HG03575 (cell line): Measurements from ENCODE around the gene HM13.
A peak's percentile ranks its signal among the peaks of the same experiment; 100 is the strongest.
"Not testable (repeated sequence)": the region's sequence is repeated elsewhere in the genome, so short reads cannot be mapped to it uniquely, and the experiment has no call there.

Experiments
- ATAC-seq: cut with Tn5 transposase; IDR thresholded peaks from one replicate; pipeline ENCODE4 v1.9.1; 2021; ENCODE audit not compliant: unreplicated experiment, insufficient number of reproducible peaks, low FRiP score; ENCODE audit errors: extremely low read depth

HM13 gene

GRCh38 chr20:31497838-31498540 is 16.3 kb upstream of the HM13 start:
- ATAC-seq: no peak

DNA sequence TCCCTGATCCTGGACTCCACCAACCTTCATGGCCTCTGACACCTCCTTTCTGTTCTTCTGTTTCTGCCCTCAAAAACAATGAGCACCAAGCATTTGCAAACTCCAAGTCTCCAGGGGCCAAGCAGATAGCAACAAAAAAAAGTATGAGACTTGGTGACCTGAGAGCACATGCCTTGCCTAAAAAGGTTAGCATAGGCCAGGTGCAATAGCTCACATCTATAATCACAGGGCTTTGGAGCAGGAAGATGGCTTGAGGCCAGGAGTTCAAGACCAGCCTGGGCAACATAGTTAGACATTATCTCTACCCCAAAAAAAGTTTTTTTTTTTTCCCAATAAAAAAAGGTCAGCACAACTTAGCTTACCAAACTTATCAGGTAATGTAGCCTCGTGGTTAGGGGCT is 13.7 kb upstream of the HM13 start:
- ATAC-seq: no peak

DNA sequence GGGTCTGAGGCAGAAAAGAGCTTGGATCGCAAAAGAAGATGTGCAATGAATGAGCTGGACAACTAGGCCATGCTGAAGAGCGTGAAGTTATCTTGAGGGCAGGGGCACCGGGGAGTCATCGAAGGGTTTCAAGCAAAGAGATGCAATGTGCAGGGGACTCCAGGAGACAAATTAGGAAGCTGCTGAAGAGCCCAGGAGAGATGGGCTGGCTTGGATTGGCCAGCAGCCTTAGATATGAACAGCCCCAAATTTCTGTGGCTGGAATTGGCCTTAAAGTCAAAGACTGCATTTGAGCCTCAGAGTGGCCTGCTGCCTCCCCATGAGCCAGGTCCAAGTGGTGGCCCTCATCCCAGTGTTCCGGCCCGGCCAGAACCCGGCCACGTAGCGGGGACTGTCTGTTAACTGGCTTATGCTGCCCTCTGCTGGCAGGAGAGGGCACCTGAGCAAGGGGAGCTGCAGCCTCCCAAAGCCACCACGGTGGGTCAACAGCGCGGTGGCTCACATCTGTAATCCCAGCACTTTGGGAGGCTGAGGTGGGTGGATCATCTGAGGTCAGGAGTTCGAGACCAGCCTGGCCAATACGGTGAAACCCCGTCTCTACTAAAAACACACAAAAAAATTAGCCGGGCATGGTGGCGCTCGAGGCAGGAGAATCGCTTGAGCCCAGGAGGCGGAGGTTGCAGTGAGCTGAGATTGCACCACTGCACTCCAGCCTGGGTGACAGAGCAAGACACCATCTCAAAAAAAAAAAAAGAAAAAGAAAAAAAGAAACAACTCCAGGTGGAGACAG is 11.2 kb upstream of the HM13 start:
- ATAC-seq: peak; percentile 83

DNA sequence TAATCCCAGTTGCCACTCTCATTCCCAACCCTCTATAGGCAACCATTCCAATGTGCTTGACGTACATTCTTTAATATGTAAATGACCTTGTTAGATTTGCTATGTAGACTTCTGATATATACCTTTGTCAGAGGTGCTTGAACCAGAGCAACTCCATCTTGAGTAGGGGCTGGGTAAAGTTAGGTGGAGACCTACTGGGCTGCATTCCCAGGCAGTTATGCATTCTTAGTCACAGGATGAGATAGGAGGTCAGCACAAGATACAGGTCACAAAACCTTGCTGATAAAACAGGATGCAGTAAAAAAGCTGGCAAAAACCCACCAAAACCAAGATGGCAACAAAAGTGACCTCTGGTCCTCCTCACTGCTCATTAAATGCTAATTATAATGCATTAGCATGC is 8.3 kb upstream of the HM13 start:
- ATAC-seq: no peak

- no peak for ATAC-seq
Measured at GRCh38 chr20:31508517-31509244, 5.6 kb upstream of the HM13 start.

DNA sequence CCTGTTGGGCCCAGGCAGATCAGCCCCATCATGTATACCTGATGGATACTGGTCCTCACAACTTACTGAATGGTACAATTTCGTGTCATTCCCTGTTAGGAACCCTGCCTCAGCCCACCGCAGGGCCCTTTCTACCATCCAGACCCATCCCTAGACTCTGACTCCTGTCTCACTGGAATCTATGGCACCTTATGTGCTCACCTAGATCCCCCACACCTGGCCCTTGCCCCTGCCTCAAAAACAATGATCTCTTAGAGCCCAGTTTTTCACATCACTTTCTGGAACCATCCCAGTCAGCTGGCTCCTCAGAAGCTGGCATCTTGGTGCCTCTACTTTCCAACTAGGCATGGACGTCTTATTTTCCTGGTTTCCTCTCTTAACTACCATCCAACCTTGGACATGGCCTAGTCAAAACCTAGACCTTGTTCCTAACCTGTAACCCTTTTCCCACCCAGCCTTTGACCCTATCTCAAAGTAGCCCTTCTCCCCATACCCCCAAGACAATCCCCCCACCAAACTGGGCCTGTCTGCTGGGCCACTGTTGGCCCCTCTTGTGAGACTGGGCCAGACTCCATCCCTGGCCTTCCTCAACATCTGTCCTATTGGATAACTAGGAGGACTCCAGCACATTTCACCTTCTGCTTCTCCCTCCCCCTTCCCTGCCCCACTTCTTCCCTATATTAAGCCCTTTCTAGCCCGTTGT is 981 bp downstream of the HM13 start:
- no peak for ATAC-seq

DNA sequence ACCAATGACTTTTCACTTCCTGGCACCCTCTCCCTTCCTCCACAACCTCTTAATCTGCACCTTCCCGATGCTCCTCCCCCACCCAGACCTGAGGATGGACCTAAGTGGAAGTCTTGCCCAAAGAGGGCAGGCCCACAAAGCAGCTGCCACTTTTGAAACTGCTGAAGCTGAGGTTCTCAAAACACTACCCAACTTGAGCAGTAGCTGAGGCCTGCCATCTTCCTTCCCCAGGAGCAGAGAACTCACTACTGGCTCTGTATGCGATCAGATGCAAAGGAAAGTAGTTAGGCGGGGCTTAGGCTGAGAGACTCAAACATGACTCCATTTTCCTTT is 1.5 kb downstream of the HM13 start:
- ATAC-seq: no peak

- ATAC-seq: no peak
Measured at GRCh38 chr20:31516166-31516565, 1.9 kb downstream of the HM13 start.

- ATAC-seq: no peak
Measured at GRCh38 chr20:31516651-31517050, 2.4 kb downstream of the HM13 start.

DNA sequence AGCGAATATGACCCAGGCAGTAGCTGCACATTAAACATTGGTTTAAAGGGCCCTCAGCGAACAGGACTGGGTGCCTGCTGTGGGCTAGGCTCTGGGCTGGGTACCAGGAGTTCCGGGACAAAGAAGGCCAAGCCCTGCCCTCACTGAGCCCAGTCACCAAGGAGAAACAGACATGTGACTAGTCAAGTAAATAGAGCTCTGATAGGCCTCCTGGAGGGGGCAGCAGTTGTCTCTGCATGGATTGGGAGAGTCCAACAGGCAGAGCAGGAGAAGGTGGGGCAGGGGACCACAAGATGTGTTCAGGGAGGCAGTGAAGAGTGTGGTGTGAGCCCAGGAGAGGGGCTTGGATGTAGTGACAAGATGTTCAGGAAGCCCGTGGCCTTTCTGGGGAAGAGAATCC is 3.1 kb downstream of the HM13 start:
- no peak for ATAC-seq

DNA sequence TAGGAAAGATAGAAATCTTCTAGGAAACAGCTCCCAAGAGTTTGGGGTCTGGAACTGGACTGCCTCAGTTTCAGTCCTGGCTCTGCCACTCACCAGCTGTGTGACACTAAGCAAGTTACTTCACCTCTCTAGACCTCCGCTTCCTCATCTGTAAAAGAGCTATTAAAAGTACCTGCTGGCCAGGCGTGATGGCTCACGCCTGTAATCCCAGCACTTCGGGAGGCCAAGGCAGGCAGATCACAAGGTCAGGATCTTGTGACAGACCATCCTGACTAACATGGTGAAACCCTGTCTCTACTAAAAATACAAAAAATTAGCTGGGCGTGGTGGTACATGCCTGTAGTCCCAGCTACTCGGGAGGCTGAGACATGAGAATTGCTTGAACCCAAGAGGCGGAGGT is 7.0 kb downstream of the HM13 start:
- ATAC-seq: not testable (repeated sequence)

- ATAC-seq: no peak
Measured at GRCh38 chr20:31522731-31523130, 8.5 kb downstream of the HM13 start.

DNA sequence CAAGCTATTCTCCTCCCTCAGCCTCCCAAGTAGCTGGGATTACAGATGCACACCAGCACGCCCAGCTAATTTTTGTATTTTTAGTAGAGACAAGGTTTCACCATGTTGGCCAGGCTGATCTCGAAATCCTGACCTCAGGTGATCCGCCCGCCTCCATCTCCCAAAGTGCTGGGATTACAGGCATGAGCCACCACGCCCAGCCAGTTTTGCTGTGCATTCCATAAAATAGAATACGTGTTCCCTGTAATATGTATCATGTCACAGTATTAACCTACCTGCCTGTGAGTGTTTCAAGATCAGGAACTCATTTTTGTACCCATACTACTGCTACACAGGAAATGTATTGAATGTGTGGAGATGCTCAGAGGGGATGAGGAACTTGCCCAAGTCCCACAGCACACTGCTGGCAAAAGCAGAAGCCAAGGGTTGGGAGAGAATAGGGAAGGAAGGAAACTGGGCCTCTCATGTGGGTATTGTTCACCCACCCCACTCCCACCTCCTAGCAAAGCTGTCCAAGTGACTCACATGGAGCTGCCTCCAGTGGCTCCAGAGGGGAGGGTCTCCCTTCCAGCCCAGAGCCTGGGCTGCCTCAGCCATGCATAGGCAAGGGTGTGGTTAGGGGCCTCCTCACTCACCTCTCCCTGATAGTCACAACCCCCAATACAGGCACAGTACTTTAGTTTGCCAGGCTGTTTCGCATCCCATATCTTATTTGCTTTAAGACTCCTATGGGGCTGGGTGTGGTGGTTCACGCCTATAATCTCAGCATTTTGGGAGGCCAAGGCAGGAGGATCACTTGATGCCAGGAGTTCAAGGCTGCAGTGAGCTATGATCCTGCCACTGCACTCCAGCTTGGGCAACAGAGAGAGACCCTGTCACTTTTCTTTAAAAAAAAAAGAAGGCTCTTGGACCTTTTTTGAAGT is 9.4 kb downstream of the HM13 start:
- no peak for ATAC-seq

GRCh38 chr20:31527266-31527665 is 13.0 kb downstream of the HM13 start:
- no peak for ATAC-seq

- no peak for ATAC-seq
Measured at GRCh38 chr20:31535298-31535697, 21.1 kb downstream of the HM13 start.

DNA sequence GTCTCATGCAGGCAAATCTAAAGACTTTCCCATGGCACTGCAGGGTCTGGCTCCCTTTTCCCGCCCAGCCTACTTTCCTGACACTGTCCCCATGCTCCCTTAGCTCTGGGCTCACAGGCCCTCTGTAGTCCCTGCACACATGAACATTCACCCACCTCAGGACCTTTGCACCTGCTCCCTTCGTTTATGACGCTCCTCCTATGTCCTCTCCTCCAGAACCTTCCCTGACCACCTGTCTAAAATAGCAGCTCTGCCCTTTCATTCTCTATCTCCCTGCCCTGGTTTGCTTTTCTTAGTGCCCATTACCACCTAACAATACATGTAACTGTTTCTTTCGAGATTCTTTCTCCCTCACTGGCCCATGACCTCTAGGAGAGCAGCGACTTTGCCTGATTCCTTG is 22.3 kb downstream of the HM13 start:
- no peak for ATAC-seq

GRCh38 chr20:31537116-31537871 is 23.1 kb downstream of the HM13 start:
- no peak for ATAC-seq

- no peak for ATAC-seq
Measured at GRCh38 chr20:31537890-31538289, 23.6 kb downstream of the HM13 start.
